Activated CD4-positive, CD25-positive, alpha-beta regulatory T cell treated with anti-CD3 and anti-CD28 coated beads, Interleukin-2, amount 50 U/mL, for 72 hours (primary cell): ENCODE results near the gene ETS1.
A peak's percentile ranks its signal among the peaks of the same experiment; 100 is the strongest.

Experiments
- DNase-seq: peaks from one replicate; pipeline ENCODE4 v3.0.0; 2021

Gene ETS1

DNA sequence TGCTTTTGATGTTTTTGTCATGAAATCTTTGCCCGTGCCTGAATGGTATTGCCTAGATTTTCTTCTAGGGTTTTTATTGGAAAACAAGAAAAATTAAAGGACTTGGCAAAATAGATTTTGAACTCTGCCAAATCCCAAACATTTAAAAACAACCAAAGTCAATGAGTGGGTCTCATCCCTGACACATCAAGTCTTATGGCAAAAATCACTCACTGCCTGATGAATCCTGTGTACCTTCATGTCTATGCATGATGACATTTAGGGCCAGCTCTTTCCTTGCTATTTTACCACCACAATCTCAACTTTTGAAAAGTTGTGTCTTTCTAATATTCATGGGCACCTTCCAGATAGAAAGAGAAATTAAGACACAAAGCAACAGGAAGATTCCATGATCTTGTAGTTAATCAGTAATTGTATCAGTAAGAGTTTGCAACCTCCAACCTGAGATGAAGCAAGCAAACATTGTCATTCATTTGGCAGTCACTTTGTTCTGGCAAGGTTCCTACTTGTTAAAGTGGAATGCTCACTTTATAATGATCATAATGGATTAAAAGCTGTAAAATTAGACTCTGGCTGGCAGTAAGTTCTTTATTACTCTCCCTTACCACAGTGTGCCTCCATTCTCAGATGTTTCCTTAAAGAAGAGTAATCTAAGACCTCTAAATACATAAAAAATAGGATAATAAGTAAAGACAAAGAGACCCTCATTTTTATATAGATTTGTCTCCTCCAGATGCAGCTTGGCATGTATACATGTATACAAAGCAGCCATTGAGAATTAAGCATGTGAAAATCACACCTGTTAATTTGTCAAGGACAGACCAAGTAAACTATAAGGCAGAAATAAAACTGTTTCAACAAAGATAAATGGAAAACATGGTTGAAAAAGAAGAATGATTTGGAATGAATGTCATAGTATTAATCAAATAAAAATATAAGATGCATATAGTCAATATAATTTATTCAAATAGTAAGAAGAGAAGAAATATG lies 51.6 kb downstream of the ETS1 start:
- DNase-seq = no peak

DNA sequence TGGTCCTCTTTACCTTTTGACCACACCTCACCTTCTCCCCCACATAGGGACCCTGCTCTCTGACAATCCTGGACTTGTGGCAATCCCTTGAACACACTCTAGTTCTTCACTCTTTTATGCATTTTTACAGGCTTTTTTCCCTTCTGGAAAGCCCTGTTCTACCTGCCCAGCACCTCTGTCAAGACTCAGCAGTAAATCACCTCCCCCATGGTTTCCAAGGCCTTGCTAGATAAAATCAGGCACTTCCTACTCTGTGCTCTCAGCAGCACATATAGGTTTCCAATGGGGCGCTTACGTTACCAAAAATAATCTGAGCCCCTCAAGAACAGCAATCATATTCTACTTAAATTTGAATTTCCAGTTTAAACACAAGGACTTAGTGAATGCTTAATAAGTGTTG lies 53.9 kb downstream of the ETS1 start:
- no peak for DNase-seq

- no peak for DNase-seq
These were observed 54.7 kb downstream of the ETS1 start for GRCh38 chr11:128532572-128533091.

GRCh38 chr11:128532016-128532571 lies 55.3 kb downstream of the ETS1 start:
- no peak for DNase-seq

GRCh38 chr11:128531588-128531987 lies 55.8 kb downstream of the ETS1 start:
- no peak for DNase-seq

GRCh38 chr11:128530118-128531074 lies 57.0 kb downstream of the ETS1 start:
- DNase-seq = no peak

DNA sequence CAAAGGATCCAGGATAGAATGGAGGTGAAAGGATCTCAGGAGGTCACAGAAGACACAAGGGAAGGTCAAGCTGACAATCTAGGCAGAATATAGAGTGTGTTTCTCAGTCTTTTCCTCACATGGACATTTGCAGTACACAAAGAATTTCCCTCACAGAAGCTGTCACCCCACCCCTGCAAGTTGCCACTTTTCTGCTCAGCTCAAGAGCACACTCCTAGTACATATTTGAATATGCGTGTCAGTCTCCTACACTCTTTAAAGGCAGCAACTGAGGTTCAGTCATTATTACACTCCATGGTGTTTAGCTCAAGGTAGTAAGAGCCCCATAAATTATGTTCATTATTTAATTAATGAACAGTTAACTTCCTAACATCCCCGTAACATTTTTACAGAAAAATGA lies 59.1 kb downstream of the ETS1 start:
- no peak for DNase-seq

- DNase-seq = no peak
These were observed 60.3 kb downstream of the ETS1 start for GRCh38 chr11:128527046-128527445.

DNA sequence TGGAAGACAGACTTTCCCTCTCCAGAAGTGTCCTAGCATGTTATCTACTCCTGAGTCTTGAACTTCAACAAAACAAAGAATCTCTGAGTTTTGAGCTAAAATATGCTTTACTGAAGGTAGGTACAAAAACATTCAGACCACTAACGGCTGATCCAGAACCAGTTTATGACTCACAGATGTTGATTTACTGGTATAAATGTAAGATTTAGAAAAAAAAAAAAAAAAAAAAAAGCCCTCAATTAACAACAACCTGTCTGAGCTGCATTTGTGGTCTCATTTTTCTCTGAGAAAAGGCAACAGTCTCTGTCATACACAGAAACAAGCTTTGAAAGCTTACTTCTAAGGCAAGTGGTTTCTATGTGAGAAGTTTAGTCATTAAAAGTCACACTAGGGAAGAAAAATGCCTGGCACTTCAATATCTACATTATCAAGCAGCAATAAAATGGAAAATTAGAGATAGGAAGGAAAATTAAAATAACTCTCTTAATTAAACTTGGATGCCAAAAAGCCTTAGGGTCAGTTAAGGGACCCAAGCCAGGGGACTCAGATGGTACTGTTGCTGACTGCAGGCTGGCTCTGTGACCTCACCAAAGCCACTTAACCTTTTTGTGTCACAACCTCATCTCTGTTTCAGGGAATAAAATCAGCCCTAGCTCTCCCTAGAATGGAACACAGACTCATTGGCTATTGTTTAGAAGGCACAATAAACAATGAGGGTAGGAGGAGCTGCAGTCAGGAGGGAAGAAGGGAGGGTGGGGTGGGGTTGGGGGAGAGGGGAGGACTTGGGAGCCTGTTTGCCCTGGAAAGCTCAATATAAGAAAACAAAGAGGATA lies 61.7 kb downstream of the ETS1 start:
- DNase-seq = no peak

- no peak for DNase-seq
These were observed 63.2 kb downstream of the ETS1 start for GRCh38 chr11:128524172-128524571.

GRCh38 chr11:128523641-128524040 lies 63.7 kb downstream of the ETS1 start:
- DNase-seq = no peak

GRCh38 chr11:128522943-128523518 lies 64.3 kb downstream of the ETS1 start:
- DNase-seq = peak; percentile 56

GRCh38 chr11:128522055-128522942 lies 65.1 kb downstream of the ETS1 start:
- peak; percentile 93 for DNase-seq

- DNase-seq = peak; percentile 62
These were observed 65.7 kb downstream of the ETS1 start for GRCh38 chr11:128521682-128522054.

- DNase-seq = peak; percentile 59
These were observed 66.3 kb downstream of the ETS1 start for GRCh38 chr11:128520888-128521681.

DNA sequence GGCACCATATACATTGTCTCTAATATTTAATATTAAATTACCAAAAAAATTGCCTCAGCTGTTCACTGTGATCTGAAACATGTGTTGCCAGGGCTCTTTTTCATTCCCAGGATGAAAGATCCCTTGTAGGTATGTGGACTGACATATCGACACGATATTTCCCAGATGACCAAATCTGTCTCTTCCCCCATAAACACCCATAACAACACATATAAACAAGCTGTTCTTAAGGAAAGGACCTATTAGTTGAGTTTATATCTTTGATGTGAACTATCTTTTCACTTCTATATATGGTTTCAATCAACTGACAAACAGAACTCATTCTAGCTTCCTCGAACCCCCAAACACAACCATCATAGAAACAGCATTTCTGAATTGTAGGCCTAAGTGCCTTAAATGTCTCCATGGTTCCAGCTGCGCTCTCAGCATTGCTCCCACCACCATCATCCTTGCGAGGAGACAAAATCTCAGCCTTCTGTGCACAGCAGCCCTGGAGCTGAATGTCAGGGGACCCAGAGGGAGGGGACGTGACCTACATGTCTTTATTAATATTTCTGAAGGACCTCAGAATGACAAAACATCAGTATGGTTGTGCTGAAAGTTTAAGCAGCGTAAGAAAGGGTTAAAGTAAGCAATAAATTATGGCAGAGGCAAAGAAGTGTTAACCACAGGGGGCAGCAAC lies 67.0 kb downstream of the ETS1 start:
- no peak for DNase-seq

DNA sequence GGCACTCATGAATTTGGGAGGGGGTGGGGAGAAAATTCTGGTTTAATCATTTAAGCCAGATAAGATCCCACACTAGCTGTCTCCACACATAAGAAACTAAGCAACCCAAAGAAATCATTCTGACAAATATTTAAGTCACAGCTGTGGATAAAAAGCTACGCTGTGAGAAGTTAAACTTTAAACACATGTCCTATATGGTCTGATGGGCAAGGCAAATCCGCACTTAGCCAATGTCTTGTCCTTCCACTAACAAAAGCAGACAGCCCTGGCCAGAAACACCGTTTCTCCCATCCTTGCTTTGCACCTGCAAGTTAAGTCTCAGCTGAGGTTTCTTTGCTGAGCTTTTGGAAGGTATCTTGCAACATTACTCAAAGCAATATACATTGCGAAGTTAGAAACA lies 68.0 kb downstream of the ETS1 start:
- no peak for DNase-seq

- no peak for DNase-seq
These were observed 68.7 kb downstream of the ETS1 start for GRCh38 chr11:128518493-128519207.
